ENCODE data around the gene ITGA11. TPM values are rescaled to one million over a fixed set of nuclear protein-coding genes. Genes with fewer than 3 reads are reported as not detected.
A peak's percentile ranks its signal among the peaks of the same experiment; 100 is the strongest.

Gene ITGA11
- total RNA-seq, 1 donor from 2014 or later: 4.5 TPM

- DNase-seq (ENCODE audit: low spot score): peak; percentile 67
These were observed 52.8 kb downstream of the ITGA11 start for GRCh38 chr15:68379058-68379758.

- DNase-seq (ENCODE audit: low spot score): peak; percentile 4
These were observed 53.4 kb downstream of the ITGA11 start for GRCh38 chr15:68378595-68378994.

GRCh38 chr15:68377766-68378165 is 54.2 kb downstream of the ITGA11 start:
- DNase-seq (ENCODE audit: low spot score): peak; percentile 64

- DNase-seq (ENCODE audit: low spot score): peak; percentile 49
These were observed 55.4 kb downstream of the ITGA11 start for GRCh38 chr15:68376447-68377060.

GRCh38 chr15:68375716-68376220 is 56.2 kb downstream of the ITGA11 start:
- DNase-seq (ENCODE audit: low spot score): peak; percentile 51

- peak; percentile 60 for DNase-seq (ENCODE audit: low spot score)
These were observed 56.8 kb downstream of the ITGA11 start for GRCh38 chr15:68375191-68375631.

GRCh38 chr15:68374168-68374745 is 57.7 kb downstream of the ITGA11 start:
- peak; percentile 84 for DNase-seq (ENCODE audit: low spot score)

- DNase-seq (ENCODE audit: low spot score): peak; percentile 6
These were observed 58.9 kb downstream of the ITGA11 start for GRCh38 chr15:68373028-68373427.

GRCh38 chr15:68372291-68372811 is 59.6 kb downstream of the ITGA11 start:
- peak; percentile 69 for DNase-seq (ENCODE audit: low spot score)

GRCh38 chr15:68371851-68372250 is 60.1 kb downstream of the ITGA11 start:
- peak; percentile 81 for DNase-seq (ENCODE audit: low spot score)

GRCh38 chr15:68371160-68371559 is 60.8 kb downstream of the ITGA11 start:
- DNase-seq (ENCODE audit: low spot score): peak; percentile 49

GRCh38 chr15:68370768-68371151 is 61.2 kb downstream of the ITGA11 start:
- peak; percentile 49 for DNase-seq (ENCODE audit: low spot score)

GRCh38 chr15:68369931-68370767 is 61.8 kb downstream of the ITGA11 start:
- DNase-seq (ENCODE audit: low spot score): peak; percentile 77

GRCh38 chr15:68368731-68369435 is 63.1 kb downstream of the ITGA11 start:
- DNase-seq (ENCODE audit: low spot score): no peak

GRCh38 chr15:68367992-68368391 is 64.0 kb downstream of the ITGA11 start:
- no peak for DNase-seq (ENCODE audit: low spot score)

GRCh38 chr15:68367226-68367625 is 64.7 kb downstream of the ITGA11 start:
- DNase-seq (ENCODE audit: low spot score): no peak

GRCh38 chr15:68366314-68366713 is 65.6 kb downstream of the ITGA11 start:
- no peak for DNase-seq (ENCODE audit: low spot score)

- no peak for DNase-seq (ENCODE audit: low spot score)
These were observed 66.2 kb downstream of the ITGA11 start for GRCh38 chr15:68365770-68366169.

- DNase-seq (ENCODE audit: low spot score): no peak
These were observed 66.7 kb downstream of the ITGA11 start for GRCh38 chr15:68365140-68365745.

GRCh38 chr15:68364660-68365035 is 67.3 kb downstream of the ITGA11 start:
- no peak for DNase-seq (ENCODE audit: low spot score)
